GM21825 (cell line): ENCODE measurements around the gene OGFOD1.

Experiments
- ATAC-seq: cut with Tn5 transposase; IDR thresholded peaks from one replicate; pipeline ENCODE4 v1.9.1; 2021; ENCODE audit warnings: mild to moderate bottlenecking, moderate library complexity; ENCODE audit not compliant: unreplicated experiment

OGFOD1 gene

GRCh38 chr16:56426585-56426984 lies 24.8 kb upstream of the OGFOD1 start:
- ATAC-seq = no peak

- no peak for ATAC-seq
Observed at GRCh38 chr16:56428091-56428490, 23.3 kb upstream of the OGFOD1 start.

- ATAC-seq = no peak
Observed at GRCh38 chr16:56436258-56436657, 15.1 kb upstream of the OGFOD1 start.

- ATAC-seq = no peak
Observed at GRCh38 chr16:56438038-56438437, 13.3 kb upstream of the OGFOD1 start.

GRCh38 chr16:56447286-56447685 lies 4.1 kb upstream of the OGFOD1 start:
- ATAC-seq = no peak

GRCh38 chr16:56448005-56448404 lies 3.3 kb upstream of the OGFOD1 start:
- ATAC-seq = no peak

GRCh38 chr16:56450275-56450985 lies 924 bp upstream of the OGFOD1 start:
- ATAC-seq = no peak

- ATAC-seq = peak; percentile 44
Observed at GRCh38 chr16:56451753-56452689, 667 bp downstream of the OGFOD1 start.

- no peak for ATAC-seq
Observed at GRCh38 chr16:56457927-56458470, 6.6 kb downstream of the OGFOD1 start.

- no peak for ATAC-seq
Observed at GRCh38 chr16:56460101-56460500, 8.7 kb downstream of the OGFOD1 start.

GRCh38 chr16:56462064-56462796 lies 10.9 kb downstream of the OGFOD1 start:
- ATAC-seq = no peak

- no peak for ATAC-seq
Observed at GRCh38 chr16:56463153-56463552, 11.8 kb downstream of the OGFOD1 start.

GRCh38 chr16:56466344-56466743 lies 15.0 kb downstream of the OGFOD1 start:
- no peak for ATAC-seq

- ATAC-seq = no peak
Observed at GRCh38 chr16:56468800-56469199, 17.4 kb downstream of the OGFOD1 start.

- ATAC-seq = no peak
Observed at GRCh38 chr16:56469748-56470147, 18.4 kb downstream of the OGFOD1 start.

GRCh38 chr16:56470232-56470631 lies 18.9 kb downstream of the OGFOD1 start:
- no peak for ATAC-seq

GRCh38 chr16:56470666-56471065 lies 19.3 kb downstream of the OGFOD1 start:
- no peak for ATAC-seq

GRCh38 chr16:56475201-56475600 lies 23.8 kb downstream of the OGFOD1 start:
- ATAC-seq = no peak

GRCh38 chr16:56477096-56477878 lies 25.9 kb downstream of the OGFOD1 start:
- ATAC-seq = no peak
